GM21529 (cell line): ENCODE measurements around the gene GLYATL1.

ENCODE experiments used
- ATAC-seq: cut with Tn5 transposase; IDR thresholded peaks from one replicate; pipeline ENCODE4 v1.9.1; 2021; ENCODE audit not compliant: unreplicated experiment

The GLYATL1 gene, protein sequence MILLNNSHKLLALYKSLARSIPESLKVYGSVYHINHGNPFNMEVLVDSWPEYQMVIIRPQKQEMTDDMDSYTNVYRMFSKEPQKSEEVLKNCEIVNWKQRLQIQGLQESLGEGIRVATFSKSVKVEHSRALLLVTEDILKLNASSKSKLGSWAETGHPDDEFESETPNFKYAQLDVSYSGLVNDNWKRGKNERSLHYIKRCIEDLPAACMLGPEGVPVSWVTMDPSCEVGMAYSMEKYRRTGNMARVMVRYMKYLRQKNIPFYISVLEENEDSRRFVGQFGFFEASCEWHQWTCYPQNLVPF

DNA sequence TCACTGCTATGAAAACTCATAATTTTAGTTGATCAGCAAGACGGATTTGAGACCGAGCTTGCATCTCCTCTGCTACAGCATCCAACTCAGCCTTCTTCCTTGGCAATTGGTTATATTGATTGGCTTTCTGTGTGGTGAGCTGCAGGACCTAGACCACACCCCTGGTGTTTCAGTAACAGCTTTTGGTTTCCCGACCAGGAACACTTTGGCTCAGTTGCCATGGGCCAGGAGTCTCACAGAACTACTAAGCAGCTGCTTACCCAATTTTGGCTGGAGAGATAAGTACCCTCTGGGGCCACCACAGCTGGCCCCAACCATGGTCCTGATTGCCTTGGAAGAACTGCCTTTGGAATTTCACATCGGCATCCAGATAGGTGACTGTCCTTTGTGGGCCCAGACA, at the start of gene GLYATL1:
Gene GLYATL1 (plus strand): TSS at position 212 of the 400 bp plus-strand sequence. CDS start 7,600 bp downstream, outside the sequence.
- ATAC-seq: no peak

DNA sequence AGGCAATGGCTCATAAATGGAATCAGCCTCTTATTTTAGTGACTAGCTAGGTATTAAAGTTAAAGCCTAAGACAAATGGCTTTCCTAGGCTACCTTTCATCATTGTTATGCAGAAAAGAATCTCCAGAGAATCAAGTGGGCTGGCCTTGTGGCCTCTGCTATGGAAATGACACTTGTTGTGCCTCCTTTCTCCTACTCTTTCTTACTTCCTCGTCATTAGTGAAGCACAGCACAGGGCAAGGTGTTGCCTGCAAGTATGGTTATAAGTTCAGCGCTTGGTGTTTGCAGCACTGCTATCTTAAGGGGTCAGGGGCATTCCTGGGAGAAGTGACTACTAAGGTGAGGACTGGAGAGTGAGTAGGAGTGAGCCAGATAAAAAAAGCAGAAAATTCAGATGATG, 45.4 kb upstream of the GLYATL1 start:
- no peak for ATAC-seq

DNA sequence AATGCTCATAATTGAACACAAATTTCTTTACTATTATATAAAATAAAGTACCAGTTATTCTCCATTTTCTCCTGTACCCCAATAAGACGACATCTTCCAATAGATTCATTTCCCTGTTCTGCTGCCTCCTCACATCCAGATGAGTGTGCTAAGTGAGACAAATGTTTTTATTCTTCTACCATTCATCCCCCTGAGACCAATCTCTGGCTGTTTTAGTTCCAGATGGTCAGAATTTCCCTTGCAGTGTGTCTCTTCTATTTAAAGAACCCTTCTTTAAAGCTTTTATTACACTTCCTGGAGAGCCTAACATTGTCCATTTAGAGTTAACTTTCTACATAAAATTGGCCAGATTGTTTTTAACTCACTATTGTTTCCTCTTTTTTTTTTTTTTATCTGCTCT, 41.2 kb upstream of the GLYATL1 start:
- no peak for ATAC-seq

- peak; percentile 60 for ATAC-seq
Measured at GRCh38 chr11:58900479-58901420, 38.5 kb upstream of the GLYATL1 start.

GRCh38 chr11:58902881-58903280, 36.4 kb upstream of the GLYATL1 start:
- ATAC-seq: no peak

- ATAC-seq: no peak
Measured at GRCh38 chr11:58905011-58905720, 34.1 kb upstream of the GLYATL1 start.

DNA sequence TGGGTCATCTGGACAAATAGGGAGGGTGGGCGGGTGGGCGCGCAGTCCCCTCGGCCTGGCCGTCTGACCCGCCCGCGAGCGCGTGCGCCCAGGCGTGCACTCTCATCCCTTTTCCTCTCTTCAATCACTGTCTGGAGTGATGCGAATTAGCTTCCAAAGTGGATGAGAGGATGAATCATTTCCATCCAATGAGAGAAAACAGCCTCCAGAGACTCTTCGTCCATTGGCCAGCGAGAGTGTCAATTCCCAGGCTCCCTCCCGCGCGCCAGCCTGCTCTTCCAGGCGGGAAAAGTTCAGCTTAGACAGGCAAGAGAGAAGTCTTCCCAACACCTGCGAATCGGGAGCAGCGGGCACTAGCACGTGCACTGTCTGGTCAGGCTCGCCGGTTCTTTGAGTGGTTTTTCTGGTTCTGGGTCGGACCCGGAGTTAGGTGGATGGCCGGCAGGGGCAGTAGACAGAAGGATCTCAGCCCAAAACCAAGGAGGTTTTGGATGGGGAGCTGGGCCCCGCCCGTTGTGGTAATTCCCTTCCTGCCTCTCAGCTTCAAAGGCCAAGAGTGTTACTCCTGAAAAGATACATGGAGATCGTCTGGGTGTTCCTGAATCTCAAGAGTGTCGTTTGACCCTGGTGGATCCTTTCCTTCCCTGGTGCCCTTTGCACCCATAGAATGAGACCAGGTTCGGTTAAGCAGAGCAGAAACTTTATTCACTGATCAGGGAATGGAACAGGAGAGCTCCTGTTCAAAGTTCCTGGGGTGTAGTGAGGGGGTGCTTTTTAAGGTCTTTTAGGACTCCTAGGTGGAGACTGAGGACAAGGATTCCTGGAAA, 33.4 kb upstream of the GLYATL1 start:
- ATAC-seq: no peak

- ATAC-seq: no peak
Measured at GRCh38 chr11:58907780-58908179, 31.5 kb upstream of the GLYATL1 start.

DNA sequence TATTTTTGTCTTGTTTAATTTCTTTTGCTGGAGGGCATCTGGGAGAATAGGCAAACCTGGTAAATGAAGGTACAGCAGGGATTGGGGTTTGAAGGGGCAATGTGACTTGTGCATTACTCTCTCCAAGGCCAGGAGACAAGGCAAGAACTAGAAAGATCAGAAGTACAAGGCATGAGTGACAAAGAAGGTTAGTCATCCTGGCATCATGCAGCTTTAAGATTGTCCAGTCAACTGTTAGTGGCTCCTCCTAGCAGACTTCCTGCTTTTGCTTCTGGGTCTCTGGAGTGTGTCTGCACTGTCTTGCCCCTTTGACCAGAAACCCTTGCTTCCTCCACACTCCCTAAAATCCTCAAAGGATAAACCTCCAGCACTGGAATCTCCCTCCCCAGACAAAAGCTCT, 27.2 kb upstream of the GLYATL1 start:
- no peak for ATAC-seq

DNA sequence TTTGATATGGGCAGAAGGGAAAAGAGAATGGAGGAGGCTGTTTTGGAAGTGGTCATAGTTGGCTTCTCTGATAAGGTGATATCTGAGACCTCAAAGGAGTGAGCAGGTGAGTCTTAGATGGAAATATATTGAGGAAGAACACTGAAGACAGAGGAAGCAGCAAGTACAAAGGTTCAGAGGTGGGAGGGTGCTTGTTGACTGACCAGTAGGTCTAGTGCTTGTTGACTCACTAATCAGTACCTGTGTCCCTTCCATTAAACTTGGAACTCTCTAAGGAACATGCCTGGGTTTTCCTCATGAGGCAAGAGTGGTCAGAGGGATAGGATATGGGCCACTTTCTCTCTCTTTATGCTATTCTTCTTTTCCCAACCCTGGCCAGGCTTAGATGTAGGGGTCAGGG, 25.6 kb upstream of the GLYATL1 start:
- ATAC-seq: no peak

DNA sequence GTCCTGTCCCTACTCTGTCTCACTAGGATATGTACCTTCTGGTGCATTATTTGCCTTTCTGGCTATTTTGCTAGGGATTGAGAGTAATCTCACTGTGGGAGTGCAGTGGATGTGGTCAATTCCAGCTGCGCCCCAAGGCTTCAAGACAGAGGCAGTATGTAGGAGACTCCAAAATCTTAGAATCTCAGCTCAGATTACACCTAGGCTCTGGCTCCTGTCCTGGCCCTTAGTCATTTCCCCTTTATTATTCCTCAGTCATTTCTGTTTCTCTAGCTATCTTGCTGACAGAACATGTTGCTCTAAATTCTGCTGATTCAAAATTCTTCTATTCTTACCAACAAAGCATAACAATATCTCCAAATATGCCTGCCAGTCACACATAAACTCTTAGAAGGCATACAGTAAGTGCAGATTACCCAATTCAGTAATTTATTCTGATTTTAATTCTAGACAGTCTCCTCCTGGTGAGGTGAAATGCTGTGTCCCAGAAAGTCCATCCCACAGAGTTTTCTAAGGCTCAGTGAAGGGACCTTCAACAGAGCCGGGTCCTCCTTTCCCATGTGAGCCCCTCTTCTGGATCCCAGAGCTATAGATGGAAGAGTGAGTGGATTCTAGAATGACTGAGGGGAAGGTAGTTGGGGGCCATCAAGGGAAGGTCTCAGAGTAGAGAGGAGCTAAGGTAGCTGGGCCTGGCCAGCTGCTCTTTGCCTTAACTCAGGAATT, 24.3 kb upstream of the GLYATL1 start:
- no peak for ATAC-seq

DNA sequence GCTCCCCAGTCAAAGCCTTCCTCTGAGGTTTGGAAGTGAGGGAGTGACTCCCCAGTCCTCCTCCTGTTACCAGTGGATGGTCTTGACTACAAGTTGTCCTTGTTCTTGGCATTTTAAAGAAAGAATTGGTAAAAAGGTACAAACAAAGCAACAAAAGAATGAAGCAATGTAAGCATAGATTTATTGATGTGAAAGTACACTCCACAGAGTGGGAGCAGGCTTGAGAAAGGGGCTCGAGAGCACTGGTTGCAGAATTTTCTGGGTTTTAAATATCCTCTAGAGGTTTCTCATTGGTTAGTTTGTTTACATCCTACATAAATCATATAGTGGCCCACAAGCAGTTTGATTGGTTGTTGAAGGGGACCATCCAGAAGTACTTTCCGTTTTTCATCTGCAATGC, 22.7 kb upstream of the GLYATL1 start:
- ATAC-seq: no peak

DNA sequence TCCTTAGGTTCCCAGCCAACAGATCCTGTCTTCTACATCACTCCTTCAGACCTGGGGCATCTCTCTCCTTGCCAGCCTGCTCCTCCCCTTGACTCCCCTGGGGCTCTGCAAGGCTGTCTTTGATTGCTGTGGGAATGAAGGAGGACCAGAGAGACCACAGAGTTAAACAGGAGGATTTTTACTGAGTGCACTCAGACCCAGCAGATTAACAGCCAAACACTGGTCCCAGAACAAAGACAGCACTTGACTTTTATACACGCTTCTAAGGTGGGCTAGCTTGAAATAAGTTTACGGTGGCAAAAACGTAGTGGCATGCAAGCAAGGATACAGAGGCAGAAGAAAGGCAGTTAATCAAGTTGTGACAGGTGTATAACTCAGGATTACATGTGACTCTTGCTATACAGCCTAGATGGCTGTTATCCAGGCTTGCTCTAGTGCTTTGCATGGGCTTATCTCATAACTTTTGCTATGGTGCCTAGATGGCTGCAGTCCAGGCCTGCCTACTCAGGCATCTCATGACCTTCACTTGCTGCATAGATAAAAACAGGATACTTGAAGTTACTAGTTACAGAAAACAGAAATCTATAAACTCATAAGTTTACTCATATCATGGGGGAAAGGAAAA, 22.0 kb upstream of the GLYATL1 start:
- no peak for ATAC-seq

GRCh38 chr11:58919561-58919960, 19.7 kb upstream of the GLYATL1 start:
- no peak for ATAC-seq

DNA sequence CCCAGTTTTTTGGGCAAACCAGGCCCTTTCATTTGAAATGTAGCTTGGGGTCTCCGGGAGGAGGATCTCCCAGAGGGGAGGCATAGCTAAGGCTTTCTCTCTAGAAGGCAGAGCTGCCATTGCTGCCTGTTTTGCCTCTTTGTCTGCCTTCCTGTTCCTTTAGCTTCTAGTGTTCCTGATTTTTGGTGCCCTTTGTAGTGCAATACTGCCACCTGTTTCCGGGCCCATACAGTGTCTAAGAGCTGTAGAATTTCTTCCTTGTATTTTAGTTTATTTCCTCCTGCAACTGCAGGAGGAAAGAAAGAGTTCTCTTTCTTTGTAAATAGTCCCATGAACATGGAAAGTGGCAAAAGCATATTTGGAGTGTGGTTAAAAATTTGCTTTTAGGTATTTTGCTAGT, 19.3 kb upstream of the GLYATL1 start:
- ATAC-seq: no peak

DNA sequence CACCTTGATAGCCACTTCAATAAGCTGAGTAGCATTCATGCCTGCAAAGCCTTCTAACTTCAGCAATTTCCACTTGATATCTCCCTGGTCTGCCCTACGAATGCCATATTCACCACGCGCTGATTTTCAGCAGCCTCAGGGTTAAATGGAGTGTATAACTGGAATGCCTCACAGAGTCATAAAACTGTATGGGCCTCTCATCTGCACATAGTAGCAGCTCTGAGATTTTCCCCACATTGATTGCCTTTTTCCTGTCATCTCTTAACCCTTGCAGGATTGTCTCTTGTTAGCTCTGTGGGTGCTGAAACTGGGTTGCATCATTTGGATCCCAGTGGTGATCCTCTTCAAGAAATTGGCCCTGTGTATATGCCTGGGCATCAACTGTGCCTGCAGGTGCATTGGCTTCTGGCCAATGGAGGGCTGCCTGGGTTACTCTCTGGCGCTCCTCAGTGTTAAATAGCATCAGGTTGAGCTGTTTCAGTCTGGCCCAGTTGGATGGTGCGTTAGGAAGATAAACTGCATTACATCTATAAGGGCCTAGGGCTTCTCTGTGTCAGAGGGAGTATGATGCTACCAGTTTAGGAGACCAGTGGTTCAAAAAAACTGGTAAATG, 17.4 kb upstream of the GLYATL1 start:
- ATAC-seq: no peak

DNA sequence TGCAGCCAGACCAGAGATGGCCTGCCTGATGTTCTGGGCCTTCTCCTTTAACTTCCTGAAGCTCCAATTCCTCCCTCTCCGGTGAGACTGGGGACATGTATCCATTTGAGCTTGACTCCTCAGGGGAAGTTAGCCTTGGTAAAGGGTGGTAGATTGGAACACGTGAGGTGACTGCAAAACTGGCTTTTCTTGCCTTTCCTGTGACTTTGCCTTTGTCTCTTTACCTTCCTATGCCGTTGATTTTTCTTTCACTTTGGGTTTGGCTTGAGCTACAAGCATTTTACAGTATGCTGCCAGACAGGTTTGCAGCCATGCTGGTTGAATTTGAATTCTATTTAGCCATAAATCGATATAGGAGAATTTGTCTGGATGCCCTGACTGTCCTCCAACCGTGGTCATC, 16.8 kb upstream of the GLYATL1 start:
- ATAC-seq: no peak

DNA sequence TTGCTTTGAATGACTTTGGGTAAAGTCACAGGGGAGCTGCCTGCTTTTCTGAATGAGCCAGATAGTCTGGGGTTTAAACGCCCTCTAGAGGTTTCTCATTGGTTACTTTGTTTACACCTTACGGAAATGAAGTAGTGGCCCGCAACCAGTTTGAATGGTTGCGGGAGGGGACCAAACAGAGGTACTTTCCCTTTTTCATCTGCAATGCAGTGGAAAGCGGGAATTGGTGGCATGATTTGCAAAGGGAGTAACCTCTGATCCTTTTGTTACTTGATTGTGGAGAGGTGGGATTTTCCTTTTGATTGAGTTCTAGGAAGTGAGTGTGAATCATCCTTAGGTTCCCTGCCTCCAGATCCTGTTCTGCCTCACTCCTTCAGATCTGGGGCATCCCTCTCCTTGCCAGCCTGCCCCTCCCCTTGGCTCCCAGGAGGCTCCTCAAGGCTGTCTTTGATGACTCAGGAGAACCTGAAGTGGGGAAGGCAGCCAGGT, 15.9 kb upstream of the GLYATL1 start:
- ATAC-seq: peak; percentile 98

- ATAC-seq: no peak
Measured at GRCh38 chr11:58924230-58924629, 15.1 kb upstream of the GLYATL1 start.
